ENCODE data around the gene TYRP1. TPM values are rescaled to one million over a fixed set of nuclear protein-coding genes. Genes with fewer than 3 reads are reported as not detected.
"Not testable (repeated sequence)": the region's sequence is repeated elsewhere in the genome, so short reads cannot be mapped to it uniquely, and the experiment has no call there.

TYRP1 gene
- polyA plus RNA-seq, 1 of the 3 experiments (the other 2 are of a cell fraction), result not detected

DNA sequence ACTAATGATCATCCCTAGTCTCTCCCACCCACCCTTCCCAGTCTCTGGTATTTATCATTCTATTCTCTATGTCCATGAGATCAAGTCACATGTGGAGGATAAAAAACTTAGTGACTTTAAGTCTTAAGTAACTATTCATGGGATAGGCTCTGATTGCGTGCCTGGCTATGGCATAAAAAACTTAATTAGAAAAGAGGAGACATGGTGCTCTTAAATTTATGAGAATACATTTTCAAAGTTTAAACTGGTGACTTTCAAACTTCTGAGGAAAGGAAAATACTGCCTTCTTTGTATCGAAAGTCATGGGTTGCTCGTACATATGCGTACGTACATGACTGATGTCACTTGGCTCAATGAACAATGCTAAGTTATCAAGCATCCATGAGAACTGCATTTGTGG lies 18.2 kb upstream of the TYRP1 start (continued):
- TF ChIP-seq USF1 (IDR thresholded peaks at IDR 0.05; ENCODE audit: borderline replicate concordance, low read depth), result no peak
- TF ChIP-seq, protein P1, sequence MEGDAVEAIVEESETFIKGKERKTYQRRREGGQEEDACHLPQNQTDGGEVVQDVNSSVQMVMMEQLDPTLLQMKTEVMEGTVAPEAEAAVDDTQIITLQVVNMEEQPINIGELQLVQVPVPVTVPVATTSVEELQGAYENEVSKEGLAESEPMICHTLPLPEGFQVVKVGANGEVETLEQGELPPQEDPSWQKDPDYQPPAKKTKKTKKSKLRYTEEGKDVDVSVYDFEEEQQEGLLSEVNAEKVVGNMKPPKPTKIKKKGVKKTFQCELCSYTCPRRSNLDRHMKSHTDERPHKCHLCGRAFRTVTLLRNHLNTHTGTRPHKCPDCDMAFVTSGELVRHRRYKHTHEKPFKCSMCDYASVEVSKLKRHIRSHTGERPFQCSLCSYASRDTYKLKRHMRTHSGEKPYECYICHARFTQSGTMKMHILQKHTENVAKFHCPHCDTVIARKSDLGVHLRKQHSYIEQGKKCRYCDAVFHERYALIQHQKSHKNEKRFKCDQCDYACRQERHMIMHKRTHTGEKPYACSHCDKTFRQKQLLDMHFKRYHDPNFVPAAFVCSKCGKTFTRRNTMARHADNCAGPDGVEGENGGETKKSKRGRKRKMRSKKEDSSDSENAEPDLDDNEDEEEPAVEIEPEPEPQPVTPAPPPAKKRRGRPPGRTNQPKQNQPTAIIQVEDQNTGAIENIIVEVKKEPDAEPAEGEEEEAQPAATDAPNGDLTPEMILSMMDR (IDR thresholded peaks at IDR 0.05), result no peak
- TF ChIP-seq POLR2AphosphoS5 (IDR thresholded peaks at IDR 0.05; ENCODE audit: low read depth, low read length), result no peak
- no peak for TF ChIP-seq TEAD4 (IDR thresholded peaks at IDR 0.05; ENCODE audit: borderline replicate concordance, insufficient read depth)
- no peak for TF ChIP-seq RCOR1 (IDR thresholded peaks at IDR 0.05; ENCODE audit: low read length)
- no peak for TF ChIP-seq GABPA (IDR thresholded peaks at IDR 0.05; ENCODE audit: low read depth)
- no peak for TF ChIP-seq FOSL2 (IDR thresholded peaks at IDR 0.05; ENCODE audit: borderline replicate concordance, low read depth)

- peaks cover 15% of the 10 kb centered on the region for H3F3A ChIP-seq (replicated peaks; ENCODE audit: insufficient read depth)
- POLR2A ChIA-PET; H3K9ac ChIP-seq; H3K27me3 ChIP-seq (ENCODE audit: insufficient read depth); H3K9me2 ChIP-seq; DNase-seq; H3K4me3 ChIP-seq (ENCODE audit: low read depth in 2 of 2, low read length in 1 of 2); H4K20me1 ChIP-seq (ENCODE audit: insufficient read depth); H3K4me2 ChIP-seq; CTCF ChIA-PET; H3K4me1 ChIP-seq (ENCODE audit: control insufficient read depth in 1 of 2, insufficient read depth in 2 of 2, low read depth in 1 of 2, low read length in 1 of 2); H3K27ac ChIP-seq (ENCODE audit: low read depth in 2 of 2, low read length in 1 of 2); H3K36me3 ChIP-seq (replicated peaks in 1 of 2; ENCODE audit: control insufficient read depth in 1 of 2, insufficient read depth in 2 of 2, low read length in 1 of 2); H3K79me2 ChIP-seq (ENCODE audit: insufficient read depth); H2AFZ ChIP-seq (ENCODE audit: low read depth); H3K9me3 ChIP-seq: not testable (repeated sequence)
- WGBS (ENCODE audit: low lambda C conversion rate), result 79% methylated on average over 11 of the region's 11 CpGs
Observed at GRCh38 chr9:12677462-12678126, 15.6 kb upstream of the TYRP1 start.

DNA sequence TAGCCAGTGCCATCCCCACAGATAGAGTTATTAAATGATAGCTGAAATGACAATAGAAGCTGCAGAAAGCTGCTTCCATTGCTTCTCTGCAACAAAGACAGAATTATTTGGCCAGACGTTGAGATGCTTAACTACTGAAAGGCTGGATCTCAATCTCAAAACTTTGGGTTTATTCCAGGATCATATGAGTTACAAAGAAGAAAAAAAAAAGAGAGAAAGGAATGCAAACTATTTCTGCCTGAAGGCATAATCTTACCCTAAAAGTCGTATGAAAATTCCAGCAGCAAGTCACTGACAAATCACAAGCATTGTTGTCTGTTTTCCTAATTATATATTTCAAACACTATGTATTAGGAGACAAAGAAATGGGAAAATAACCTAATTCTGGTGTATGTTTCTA lies 12.8 kb upstream of the TYRP1 start:
- ChIA-PET POLR2A (no interaction called here), CTCF (interaction anchor here (1.3 kb wide), 1 partner anchor 17 kb away, joined by 3 read pairs; no protein-coding TSS in a partner anchor)
- no peaks in the 10 kb centered on the region for H3K9me2 ChIP-seq
- no peak overlapping the region for H3K9ac ChIP-seq
- no peaks in the 10 kb centered on the region for H3K27me3 ChIP-seq (ENCODE audit: insufficient read depth)
- no peaks in the 10 kb centered on the region for H3K36me3 ChIP-seq (replicated peaks in 1 of 2; ENCODE audit: control insufficient read depth in 1 of 2, insufficient read depth in 2 of 2, low read length in 1 of 2)
- WGBS (ENCODE audit: low lambda C conversion rate), result 10% methylated on average over 2 of the region's 2 CpGs
- no peak overlapping the region for H3K4me2 ChIP-seq
- no peaks in the 10 kb centered on the region; a peak in 2 of 4 replicates for H3K4me1 ChIP-seq (ENCODE audit: control insufficient read depth in 1 of 2, insufficient read depth in 2 of 2, low read depth in 1 of 2, low read length in 1 of 2)
- H3K9me3 ChIP-seq, result no peaks in the 10 kb centered on the region
- H3K4me3 ChIP-seq (ENCODE audit: low read depth in 2 of 2, low read length in 1 of 2), result no peak overlapping the region
- H4K20me1 ChIP-seq (ENCODE audit: insufficient read depth), result no peaks in the 10 kb centered on the region
- peaks cover 16% of the 10 kb centered on the region for H3F3A ChIP-seq (replicated peaks; ENCODE audit: insufficient read depth)
- no peak for DNase-seq
- H2AFZ ChIP-seq (ENCODE audit: low read depth), result no peak overlapping the region; the same call in 1 of the 2 replicates
- peak overlapping the region in 1 of 2 experiments; percentile 30; a peak in 1 of 4 replicates for H3K27ac ChIP-seq (ENCODE audit: low read depth in 2 of 2, low read length in 1 of 2)
- H3K79me2 ChIP-seq (ENCODE audit: insufficient read depth), result no peaks in the 10 kb centered on the region
- TF ChIP-seq FOXM1 (IDR thresholded peaks at IDR 0.05; ENCODE audit: low read depth), result no peak
- TF ChIP-seq EP300 (IDR thresholded peaks at IDR 0.05; ENCODE audit: borderline replicate concordance in 1 of 2, low read depth in 1 of 2, low read length in 1 of 2), result no peak
- no peak for TF ChIP-seq REST (IDR thresholded peaks at IDR 0.05; ENCODE audit: low read depth, low read length)
- no peak for TF ChIP-seq MXI1 (IDR thresholded peaks at IDR 0.05; ENCODE audit: low read depth, low read length)
- 0 out of 2 replicates have a peak, but pooled peaks have one; percentile 5 for TF ChIP-seq PBX3 (IDR thresholded peaks at IDR 0.05)
- no peak for TF ChIP-seq RCOR1 (IDR thresholded peaks at IDR 0.05; ENCODE audit: low read length)
- peak; percentile 23; the same call in 1 of the 2 replicates for TF ChIP-seq NFIC (IDR thresholded peaks at IDR 0.05; ENCODE audit: borderline replicate concordance)
- peak; percentile 6; the same call in 1 of the 2 replicates for TF ChIP-seq FOSL2 (IDR thresholded peaks at IDR 0.05; ENCODE audit: borderline replicate concordance, low read depth)
